Measurements from ENCODE around the gene OVOL1. TPM values are rescaled to one million over a fixed set of nuclear protein-coding genes. Genes with fewer than 3 reads are reported as not detected.
A peak's percentile ranks its signal among the peaks of the same experiment; 100 is the strongest.

The OVOL1 gene
- total and polyA plus RNA-seq, 2 of the 13 experiments (the other 11 are each of a cell fraction or from before 2014, with no cell fraction given), result 0.01 TPM; not detected in 1

DNA sequence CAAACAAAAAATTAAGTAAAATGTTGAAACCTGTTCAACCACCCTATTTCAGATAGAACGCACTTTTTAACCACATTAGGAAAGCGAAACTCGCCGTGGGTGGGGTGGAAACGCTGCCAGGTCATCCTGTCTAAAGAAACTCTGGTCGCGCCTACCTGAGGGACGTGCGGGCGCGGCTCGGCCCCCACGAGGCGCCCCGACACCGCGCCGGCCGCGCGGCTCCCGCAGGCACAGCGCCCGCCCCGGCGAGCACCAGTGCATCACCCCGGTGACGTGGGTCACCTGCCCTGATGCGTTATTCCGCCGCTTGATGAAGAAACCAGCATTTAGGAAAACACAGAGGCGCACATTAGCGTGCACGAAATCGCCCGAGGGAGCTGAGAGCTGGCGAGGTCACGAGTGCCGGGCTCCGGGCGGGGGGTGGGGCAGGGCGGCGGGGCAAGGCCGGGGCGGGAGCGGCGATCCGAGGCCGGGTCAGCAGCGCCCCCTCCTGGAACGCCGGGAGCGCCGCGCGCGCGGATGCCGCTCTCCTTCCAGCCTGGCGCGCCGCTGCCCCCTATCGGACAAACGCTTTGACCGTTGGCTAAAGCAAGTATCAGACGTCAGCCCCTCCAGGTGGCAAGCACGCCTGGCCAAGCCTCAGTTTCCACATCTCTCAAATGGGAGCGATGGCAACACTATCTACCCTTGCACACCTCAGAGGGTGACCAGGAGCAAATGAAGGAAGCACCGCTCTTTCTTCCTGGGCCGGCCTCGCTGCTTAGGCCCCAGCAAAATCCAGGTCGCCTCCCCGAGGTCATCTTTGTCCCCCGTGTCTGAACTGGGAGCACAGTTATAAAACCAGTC, 31.2 kb downstream of the OVOL1 start (continued):
- TF ChIP-seq, protein P1, sequence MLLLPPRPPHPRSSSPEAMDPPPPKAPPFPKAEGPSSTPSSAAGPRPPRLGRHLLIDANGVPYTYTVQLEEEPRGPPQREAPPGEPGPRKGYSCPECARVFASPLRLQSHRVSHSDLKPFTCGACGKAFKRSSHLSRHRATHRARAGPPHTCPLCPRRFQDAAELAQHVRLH (CRISPR knock-in tag; IDR thresholded peaks at IDR 0.05; ENCODE audit: borderline replicate concordance, low read depth), result peak; percentile 53; the same call in 1 of the 2 replicates
- TF ChIP-seq HCFC1 (IDR thresholded peaks at IDR 0.05; ENCODE audit: low read depth, low read length), result no peak
- peak; percentile 52 for TF ChIP-seq ZFY (CRISPR knock-in tag; IDR thresholded peaks at IDR 0.05)
- no peak for TF ChIP-seq ZNF75D (CRISPR knock-in tag; IDR thresholded peaks at IDR 0.05; ENCODE audit: borderline replicate concordance)
- TF ChIP-seq HNRNPUL1 (IDR thresholded peaks at IDR 0.05; ENCODE audit: low read depth, low read length), result no peak
- TF ChIP-seq ZNF44 (CRISPR knock-in tag; IDR thresholded peaks at IDR 0.05), result 0 out of 2 replicates have a peak, but pooled peaks have one; percentile 34
- peak; percentile 69 for TF ChIP-seq SALL1 (CRISPR knock-in tag; IDR thresholded peaks at IDR 0.05)
- TF ChIP-seq KLF16 (CRISPR knock-in tag; IDR thresholded peaks at IDR 0.05), result 0 out of 4 replicates have a peak, but pooled peaks of 1 of the 2 experiments have one; percentile 39
- TF ChIP-seq HOXA5 (CRISPR knock-in tag; IDR thresholded peaks at IDR 0.05), result no peak
- peak; percentile 61; the same call in 1 of the 2 replicates for TF ChIP-seq ZMAT3 (CRISPR knock-in tag; conservative IDR thresholded peaks at IDR 0.05)
- TF ChIP-seq ZNF547 (CRISPR knock-in tag; IDR thresholded peaks at IDR 0.05), result peak; percentile 60
- peak; percentile 66 for TF ChIP-seq IRF2 (CRISPR knock-in tag; IDR thresholded peaks at IDR 0.05)
- peak; percentile 30; the same call in 1 of the 2 replicates for TF ChIP-seq MED1 (CRISPR knock-in tag; IDR thresholded peaks at IDR 0.05)
- peak; percentile 70 for TF ChIP-seq ZNF777 (CRISPR knock-in tag; IDR thresholded peaks at IDR 0.05)
- peak; percentile 54; the same call in 1 of the 2 replicates for TF ChIP-seq ZNF274 (CRISPR knock-in tag; IDR thresholded peaks at IDR 0.05)
- TF ChIP-seq ZNF337 (CRISPR knock-in tag; IDR thresholded peaks at IDR 0.05; ENCODE audit: borderline replicate concordance, low read depth), result 0 out of 2 replicates have a peak, but pooled peaks have one; percentile 46
- 0 out of 4 replicates have a peak, but pooled peaks of 1 of the 2 experiments have one; percentile 30 for TF ChIP-seq POLR2A (IDR thresholded peaks at IDR 0.05; ENCODE audit: insufficient read depth in 1 of 2, low read depth in 2 of 2, low read length in 2 of 2)
- no peak for TF ChIP-seq MTA3 (CRISPR knock-in tag; IDR thresholded peaks at IDR 0.05)
- TF ChIP-seq PRPF4 (IDR thresholded peaks at IDR 0.05; ENCODE audit: low read depth, low read length, poor library complexity, severe bottlenecking), result no peak
- TF ChIP-seq ZNF12 (CRISPR knock-in tag; IDR thresholded peaks at IDR 0.05), result 0 out of 2 replicates have a peak, but pooled peaks have one; percentile 69
- no peak for TF ChIP-seq KMT2A (CRISPR knock-in tag; IDR thresholded peaks at IDR 0.05)
- TF ChIP-seq POLR2G (IDR thresholded peaks at IDR 0.05; ENCODE audit: low read depth, low read length), result 0 out of 2 replicates have a peak, but pooled peaks have one; percentile 45
- TF ChIP-seq, protein P2, sequence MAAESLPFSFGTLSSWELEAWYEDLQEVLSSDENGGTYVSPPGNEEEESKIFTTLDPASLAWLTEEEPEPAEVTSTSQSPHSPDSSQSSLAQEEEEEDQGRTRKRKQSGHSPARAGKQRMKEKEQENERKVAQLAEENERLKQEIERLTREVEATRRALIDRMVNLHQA (CRISPR knock-in tag; IDR thresholded peaks at IDR 0.05), result no peak
- TF ChIP-seq RFX3 (CRISPR knock-in tag; IDR thresholded peaks at IDR 0.05), result no peak
- TF ChIP-seq ZFP36 (IDR thresholded peaks at IDR 0.05; ENCODE audit: borderline replicate concordance, low read depth, low read length, partially characterized antibody), result peak; percentile 27
- TF ChIP-seq, protein P3, sequence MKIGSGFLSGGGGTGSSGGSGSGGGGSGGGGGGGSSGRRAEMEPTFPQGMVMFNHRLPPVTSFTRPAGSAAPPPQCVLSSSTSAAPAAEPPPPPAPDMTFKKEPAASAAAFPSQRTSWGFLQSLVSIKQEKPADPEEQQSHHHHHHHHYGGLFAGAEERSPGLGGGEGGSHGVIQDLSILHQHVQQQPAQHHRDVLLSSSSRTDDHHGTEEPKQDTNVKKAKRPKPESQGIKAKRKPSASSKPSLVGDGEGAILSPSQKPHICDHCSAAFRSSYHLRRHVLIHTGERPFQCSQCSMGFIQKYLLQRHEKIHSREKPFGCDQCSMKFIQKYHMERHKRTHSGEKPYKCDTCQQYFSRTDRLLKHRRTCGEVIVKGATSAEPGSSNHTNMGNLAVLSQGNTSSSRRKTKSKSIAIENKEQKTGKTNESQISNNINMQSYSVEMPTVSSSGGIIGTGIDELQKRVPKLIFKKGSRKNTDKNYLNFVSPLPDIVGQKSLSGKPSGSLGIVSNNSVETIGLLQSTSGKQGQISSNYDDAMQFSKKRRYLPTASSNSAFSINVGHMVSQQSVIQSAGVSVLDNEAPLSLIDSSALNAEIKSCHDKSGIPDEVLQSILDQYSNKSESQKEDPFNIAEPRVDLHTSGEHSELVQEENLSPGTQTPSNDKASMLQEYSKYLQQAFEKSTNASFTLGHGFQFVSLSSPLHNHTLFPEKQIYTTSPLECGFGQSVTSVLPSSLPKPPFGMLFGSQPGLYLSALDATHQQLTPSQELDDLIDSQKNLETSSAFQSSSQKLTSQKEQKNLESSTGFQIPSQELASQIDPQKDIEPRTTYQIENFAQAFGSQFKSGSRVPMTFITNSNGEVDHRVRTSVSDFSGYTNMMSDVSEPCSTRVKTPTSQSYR (CRISPR knock-in tag; IDR thresholded peaks at IDR 0.05; ENCODE audit: borderline replicate concordance), result peak; percentile 65
- peak; percentile 72; the same call in 1 of the 2 replicates for TF ChIP-seq CBX5 (CRISPR knock-in tag; IDR thresholded peaks at IDR 0.05; ENCODE audit: borderline replicate concordance)
- no peak for TF ChIP-seq ZNF839 (CRISPR knock-in tag; IDR thresholded peaks at IDR 0.05; ENCODE audit: borderline replicate concordance)
- peak; percentile 43 for TF ChIP-seq POLR2AphosphoS5 (IDR thresholded peaks at IDR 0.05; ENCODE audit: low read depth, low read length)

Measured in HepG2 (cell line).